ENCODE data around the gene KRTAP13-3.

- TF ChIP-seq GABPB2 (CRISPR knock-in tag; conservative IDR thresholded peaks at IDR 0.05) (no peak), MAFF (IDR thresholded peaks at IDR 0.05; ENCODE audit: low read length) (no peak), CBFB (CRISPR knock-in tag; IDR thresholded peaks at IDR 0.05) (no peak)
Measured at GRCh38 chr21:30434033-30434631, 8.4 kb upstream of the KRTAP13-3 start.
